Neural progenitor cell (in vitro differentiated cells): ENCODE data around the gene FAM50A.

Source experiments
- CTCF ChIP-seq: fragments of 200-600 bp; sonication (generic); IDR thresholded peaks from 2 replicates; pipeline ENCODE4 v1.5.1; 2017; ENCODE audit warnings: antibody characterized with exemption, mild to moderate bottlenecking
- EZH2 ChIP-seq: fragments of 200-600 bp; sonication (generic); IDR thresholded peaks from 2 replicates; pipeline ENCODE4 v1.6.1; 2017; ENCODE audit warnings: antibody characterized with exemption, mild to moderate bottlenecking, moderate library complexity

DNA sequence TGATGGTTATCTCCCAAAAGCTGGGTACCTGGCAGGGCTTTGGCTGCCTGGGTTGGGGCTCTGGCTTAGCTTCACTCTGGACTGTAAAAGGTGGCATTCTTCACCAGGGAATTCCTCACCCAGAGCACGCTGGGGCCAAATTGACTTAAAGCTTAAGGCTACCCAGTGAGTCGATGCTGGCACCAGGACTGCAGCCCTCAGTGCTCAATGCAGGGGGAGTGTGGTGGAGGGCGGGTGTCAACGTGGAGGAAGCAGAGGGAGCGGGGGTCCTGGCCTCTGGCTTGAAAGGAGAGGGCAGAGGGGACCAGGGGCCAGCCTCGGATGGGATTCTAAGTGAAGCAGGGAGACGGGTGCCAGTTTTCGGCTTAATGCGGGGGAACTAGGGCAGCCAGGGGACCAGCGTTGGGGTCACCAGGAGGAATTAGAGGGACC lies 446 bp upstream of the FAM50A start:
- no peak for TF ChIP-seq CTCF
- no peak for TF ChIP-seq EZH2
